ENCODE results near the gene GIGYF2.

- TF ChIP-seq CTCF (IDR thresholded peaks at IDR 0.05; ENCODE audit: low read depth, low read length): no peak
- no peak for TF ChIP-seq EZH2phosphoT487 (IDR thresholded peaks at IDR 0.05; ENCODE audit: low read depth)
Observed at GRCh38 chr2:232798187-232798586, 101.1 kb downstream of the GIGYF2 start.

All from OCI-LY3 (cell line).